ENCODE results near the gene HUNK.
A peak's percentile ranks its signal among the peaks of the same experiment; 100 is the strongest.
"Not testable (repeated sequence)": the region's sequence is repeated elsewhere in the genome, so short reads cannot be mapped to it uniquely, and the experiment has no call there.

Gene HUNK

GRCh38 chr21:31924548-31924947, 51.7 kb downstream of the HUNK start:
- no peak for DNase-seq

DNA sequence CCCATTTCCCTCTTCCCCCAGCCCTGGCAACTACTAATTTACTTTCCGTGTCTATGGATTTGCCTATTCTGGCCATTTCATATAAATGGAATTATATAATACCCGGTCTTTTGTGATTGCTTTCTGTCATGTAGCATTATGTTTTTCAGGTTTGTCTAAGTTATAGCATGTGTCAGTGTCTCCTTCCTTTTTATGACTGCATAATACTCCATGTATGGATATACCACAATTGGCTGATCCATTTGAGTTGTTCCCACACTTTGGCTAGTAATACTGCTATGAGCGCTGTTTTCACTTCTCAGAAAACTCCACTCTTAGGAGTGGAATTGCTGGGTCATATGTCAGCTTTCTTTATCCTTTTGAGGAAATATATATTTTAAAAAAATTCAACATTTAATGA, 53.7 kb downstream of the HUNK start:
- DNase-seq, result no peak

DNA sequence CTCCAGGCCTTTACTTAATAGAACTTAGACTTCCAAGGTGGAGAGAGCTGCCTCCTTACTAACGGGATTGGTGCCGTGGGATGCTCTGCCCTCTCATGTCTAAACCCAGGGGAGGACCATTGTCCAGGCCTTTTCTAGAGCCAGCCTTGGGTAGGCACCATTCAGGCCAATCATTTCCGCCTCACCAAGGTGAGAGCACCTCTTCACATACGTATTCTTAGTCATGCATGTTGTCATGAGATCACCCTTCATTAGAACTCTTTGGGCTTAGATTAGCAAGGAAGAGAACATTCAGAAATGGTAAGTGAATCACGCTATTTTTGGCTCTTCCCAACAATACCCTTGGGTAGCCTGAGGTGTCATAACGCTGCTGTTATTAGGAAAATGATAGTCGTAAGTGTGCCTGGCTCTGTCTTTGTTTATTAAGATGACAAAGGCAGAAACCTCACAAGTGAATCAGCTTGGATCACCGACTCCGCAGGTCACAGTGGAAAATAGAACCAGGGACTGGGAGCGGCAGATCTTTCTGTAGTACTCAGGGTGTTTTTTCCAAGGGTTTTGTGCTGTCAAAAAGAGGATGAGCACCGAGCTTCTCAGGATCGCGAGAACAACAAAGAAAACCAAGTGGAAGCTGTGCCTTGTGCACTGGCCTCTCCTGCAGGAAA, 55.0 kb downstream of the HUNK start:
- no peak for DNase-seq

- DNase-seq, result no peak
Measured at GRCh38 chr21:31928656-31929055, 55.8 kb downstream of the HUNK start.

GRCh38 chr21:31929548-31929947, 56.7 kb downstream of the HUNK start:
- DNase-seq, result no peak

GRCh38 chr21:31930001-31930400, 57.2 kb downstream of the HUNK start:
- DNase-seq, result no peak

- DNase-seq, result no peak
Measured at GRCh38 chr21:31931644-31932469, 59.0 kb downstream of the HUNK start.

DNA sequence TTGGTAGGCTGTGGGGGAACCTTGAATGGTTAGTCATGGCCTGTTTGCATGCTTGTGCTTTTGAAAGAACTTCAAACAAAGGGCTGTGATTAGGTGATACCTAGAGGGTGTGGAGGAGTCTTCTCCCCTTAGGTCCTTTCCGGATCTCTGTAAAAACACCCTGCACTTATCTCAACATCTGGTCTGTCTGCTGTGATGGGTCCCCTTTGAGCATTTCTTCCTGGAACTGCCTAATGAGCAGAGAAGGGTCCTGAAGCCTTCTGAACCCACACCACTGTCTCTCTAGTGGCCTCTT, 59.6 kb downstream of the HUNK start:
- no peak for DNase-seq

DNA sequence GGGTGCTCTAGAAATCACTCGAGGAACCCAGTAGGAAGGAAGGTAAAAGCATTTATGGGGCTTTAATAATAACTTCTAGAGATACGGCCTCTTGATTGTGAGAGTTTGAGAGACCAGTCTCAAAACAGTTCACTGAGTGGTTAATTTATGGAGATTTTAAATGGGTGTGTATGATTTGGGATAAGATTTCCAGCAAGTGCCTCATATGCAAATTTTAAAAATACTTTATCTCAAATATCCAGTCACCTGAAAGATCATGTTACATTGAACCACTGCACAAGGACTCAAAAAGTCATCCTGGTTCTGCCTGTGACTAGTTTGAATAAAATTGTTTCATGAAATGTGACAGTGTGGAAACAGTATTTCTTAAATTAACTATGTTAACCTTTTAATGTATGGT, 64.5 kb downstream of the HUNK start:
- no peak for DNase-seq

- no peak for DNase-seq
Measured at GRCh38 chr21:31938330-31939301, 65.8 kb downstream of the HUNK start.

DNA sequence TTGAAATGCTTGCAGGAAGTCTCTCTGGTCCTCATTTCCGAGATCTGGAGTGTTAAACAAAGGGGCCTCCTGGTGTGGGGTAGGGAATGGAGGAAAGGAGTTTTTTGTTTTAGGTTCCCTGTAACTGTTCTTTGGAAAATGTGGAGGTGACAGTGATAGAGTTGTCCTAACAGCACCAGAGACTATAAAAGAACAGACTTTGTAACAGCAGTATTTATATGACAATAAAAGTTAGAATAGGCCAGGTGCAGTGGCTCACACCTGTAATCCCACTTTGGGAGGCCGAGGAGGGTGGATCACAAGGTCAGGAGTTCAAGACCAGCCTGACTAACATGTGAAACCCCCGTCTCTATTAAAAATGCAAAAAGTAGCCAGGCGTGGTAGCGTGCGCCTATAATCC, 68.9 kb downstream of the HUNK start:
- no peak for DNase-seq

DNA sequence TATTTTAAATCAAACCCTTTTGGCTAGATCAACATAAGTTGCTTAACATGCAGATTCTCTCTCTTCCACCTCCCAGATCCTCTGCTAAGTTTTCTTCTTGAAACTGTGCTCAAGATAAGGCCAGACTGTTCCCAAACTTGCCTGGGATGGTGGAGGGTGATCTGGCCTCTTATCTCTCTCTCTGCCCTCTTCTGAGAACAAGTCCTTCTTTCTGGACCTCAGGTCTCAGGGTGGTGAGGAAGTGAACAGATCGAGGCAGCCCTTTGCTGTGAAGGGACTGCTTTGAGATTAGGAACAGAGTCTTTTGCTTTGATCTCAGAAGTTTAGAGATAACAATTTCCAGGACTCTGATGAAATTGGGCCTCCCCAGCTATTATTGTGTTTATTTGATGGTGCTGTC, 70.7 kb downstream of the HUNK start:
- DNase-seq, result no peak

GRCh38 chr21:31945141-31945540, 72.3 kb downstream of the HUNK start:
- no peak for DNase-seq

DNA sequence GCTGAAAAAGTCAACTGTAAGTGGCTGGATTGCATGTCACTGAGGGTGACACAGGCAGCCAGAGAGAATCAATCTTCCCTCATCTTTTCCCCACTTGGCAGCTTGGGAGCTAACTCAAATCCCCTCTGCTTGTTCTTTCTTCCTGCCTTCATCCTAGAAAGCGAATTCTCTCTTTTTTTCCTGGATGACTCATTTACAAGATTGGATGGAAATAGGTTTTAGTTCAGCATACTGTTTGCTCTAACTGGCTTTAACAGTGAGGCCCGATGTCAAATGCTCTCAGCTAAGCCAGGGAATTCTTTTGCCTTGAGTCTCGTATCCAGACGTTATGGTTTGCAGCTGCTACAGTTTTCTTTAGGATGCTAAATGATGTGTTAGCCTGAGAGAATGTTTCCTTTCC, 72.7 kb downstream of the HUNK start:
- peak; percentile 82 for DNase-seq

- no peak for DNase-seq
Measured at GRCh38 chr21:31946231-31946630, 73.4 kb downstream of the HUNK start.

- DNase-seq, result not testable (repeated sequence)
Measured at GRCh38 chr21:31946876-31947550, 74.2 kb downstream of the HUNK start.

DNA sequence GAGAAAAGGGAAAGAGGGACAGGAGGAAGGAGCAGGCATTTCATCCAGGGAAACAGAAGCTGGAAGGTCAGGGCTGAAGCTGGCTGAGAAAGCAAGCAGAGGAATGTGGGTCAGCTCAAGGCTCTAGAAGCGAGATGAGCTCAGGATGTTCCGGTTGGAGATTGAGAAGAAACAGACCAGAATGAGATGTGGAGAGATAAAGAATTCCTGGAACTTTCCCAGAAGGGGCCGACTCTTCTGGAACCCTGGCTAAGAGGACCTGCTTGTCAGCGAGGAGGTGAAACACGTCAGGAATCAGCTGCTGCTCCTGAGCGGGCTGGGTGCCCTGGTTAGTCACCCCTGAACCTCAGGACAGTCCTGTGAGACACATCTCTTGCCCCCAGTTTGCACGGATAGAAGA, 75.9 kb downstream of the HUNK start:
- no peak for DNase-seq

DNA sequence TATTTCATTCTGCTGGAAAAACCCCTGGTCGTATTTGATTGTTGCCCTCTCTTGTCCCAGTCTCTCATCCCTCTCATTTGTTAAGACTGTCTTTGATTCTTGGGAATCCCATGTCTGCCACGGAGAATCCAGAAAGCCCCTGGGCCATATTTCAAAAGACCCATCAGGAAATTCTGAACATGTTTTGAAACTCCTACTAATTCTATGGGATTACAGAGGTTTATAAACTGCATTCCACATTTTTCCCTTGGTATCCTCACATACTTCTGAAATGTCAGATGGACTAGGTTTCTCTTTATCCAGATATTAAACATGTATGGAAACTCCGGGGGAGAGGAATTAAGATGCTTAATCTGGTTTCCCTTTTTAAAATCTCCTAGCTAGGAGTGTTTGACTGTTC, 80.0 kb downstream of the HUNK start:
- peak; percentile 9 for DNase-seq

DNA sequence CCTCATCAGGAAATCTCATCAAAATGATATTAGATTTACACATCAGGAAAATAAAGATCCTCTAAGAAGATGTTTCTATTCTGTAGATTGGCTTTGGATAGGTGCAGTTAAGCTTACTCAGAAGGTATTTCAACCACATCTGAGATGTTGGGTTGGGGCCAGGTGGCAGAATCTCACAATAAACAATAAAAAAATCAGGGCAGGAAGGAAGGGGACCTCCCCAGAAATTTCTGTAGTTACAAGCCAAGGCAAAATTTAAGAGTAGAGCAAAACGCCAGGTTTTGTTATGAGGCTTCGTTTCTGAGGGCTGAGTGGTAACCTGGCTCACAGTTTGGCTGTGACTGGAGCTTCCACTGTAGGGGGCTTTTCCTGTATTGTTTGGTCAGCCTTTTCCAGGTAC, 84.8 kb downstream of the HUNK start:
- DNase-seq, result no peak

DNA sequence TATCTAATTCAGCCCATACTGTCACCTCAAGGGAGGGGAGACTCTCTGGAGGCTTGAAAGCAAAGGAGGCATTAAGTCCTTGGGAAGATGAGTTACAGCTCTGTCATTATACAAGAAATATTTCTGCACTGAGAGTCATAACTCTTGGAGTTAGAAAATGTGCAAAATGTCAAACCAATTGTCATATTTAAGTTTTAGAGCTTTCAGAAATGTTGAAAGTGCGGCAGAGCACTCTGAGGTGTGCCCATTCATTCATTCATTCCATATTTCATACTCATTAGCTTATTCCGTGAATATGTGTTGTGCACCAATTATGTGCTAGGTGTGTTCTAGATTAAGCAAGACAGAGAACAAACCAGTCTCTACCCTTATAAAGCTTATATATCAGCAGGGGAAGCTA, 87.1 kb downstream of the HUNK start:
- DNase-seq, result no peak

DNA sequence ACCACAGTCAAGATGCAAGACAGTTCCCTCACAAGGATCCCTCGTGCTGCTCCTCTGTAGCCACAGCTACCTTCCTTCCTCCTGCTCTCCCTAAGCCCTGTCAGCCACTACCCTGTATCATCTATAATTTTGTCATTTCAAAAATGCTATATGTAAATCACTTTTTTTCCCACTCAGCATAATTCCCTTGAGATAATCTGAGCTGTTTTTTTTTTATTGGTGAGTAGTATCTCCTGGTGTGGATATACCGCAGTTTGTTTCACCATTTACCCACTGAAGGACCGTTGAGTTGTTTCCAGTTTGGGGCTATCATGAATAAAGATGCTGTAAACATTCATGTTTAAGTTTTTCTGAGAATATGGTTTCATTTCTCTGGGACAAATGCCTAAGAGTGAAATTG, 88.2 kb downstream of the HUNK start:
- DNase-seq, result no peak

GRCh38 chr21:31961704-31962103, 88.9 kb downstream of the HUNK start:
- DNase-seq, result no peak

GRCh38 chr21:31964692-31965091, 91.9 kb downstream of the HUNK start:
- DNase-seq, result no peak
